Thoracic aorta (tissue), 2 donors: ENCODE data around the gene CIDEB. TPM values are rescaled to one million over a fixed set of nuclear protein-coding genes. Genes with fewer than 3 reads are reported as not detected.

Experiments used
- ATAC-seq: fragments of 150-250 bp; one replicate; pipeline ENCODE4 v1.8.0; 2017; ENCODE audit warnings: low read depth; ENCODE audit not compliant: insufficient number of reproducible peaks, low FRiP score
- DNase-seq: peaks from one replicate; pipeline ENCODE4 v3.0.0-alpha.2; 2020; ENCODE audit warnings: low spot score
- H3K27ac ChIP-seq, 2 donors: fragments of 200-600 bp; sonication (generic); 1 replicate in 1 of 2; 2 replicates in 1 of 2; pipeline ENCODE4 v1.5.1; 2016; ENCODE audit warnings: mild to moderate bottlenecking in 2 of 2, moderate library complexity in 2 of 2
- H3K27me3 ChIP-seq: fragments of 200-600 bp; sonication (generic); replicated peaks from 2 replicates; pipeline ENCODE4 v1.6.0; 2016; ENCODE audit warnings: mild to moderate bottlenecking; ENCODE audit not compliant: insufficient read depth
- H3K36me3 ChIP-seq: fragments of 200-600 bp; sonication (generic); one replicate; pipeline ENCODE4 v1.5.1; 2016
- H3K4me1 ChIP-seq, 2 donors: fragments of 200-600 bp; sonication (generic); 1 replicate in 1 of 2; 2 replicates in 1 of 2; pipeline versions ENCODE4 v1.5.1 to v1.6.0; 2016; ENCODE audit warnings: low read depth in 2 of 2, mild to moderate bottlenecking in 1 of 2; ENCODE audit not compliant: control insufficient read depth in 1 of 2
- H3K4me3 ChIP-seq: fragments of 200-600 bp; sonication (generic); 2 replicates; pipeline ENCODE4 v1.5.1; 2016; ENCODE audit warnings: mild to moderate bottlenecking
- H3K9me3 ChIP-seq: fragments of 200-600 bp; sonication (generic); 2 replicates; pipeline ENCODE4 v1.5.1; 2016
- CTCF ChIP-seq: fragments of 200-600 bp; sonication (generic); IDR thresholded peaks from one replicate; pipeline ENCODE4 v1.5.1; 2019; ENCODE audit warnings: antibody characterized with exemption
- total RNA-seq, 2 donors: library from RNA; depleted of rRNA; stranded (reverse); fragments of >200 nt; gene quantifications; one replicate each; pipeline versions ENCODE4 v1.1.0 to v1.2.3, GENCODE V29; 2016

Gene CIDEB
- total RNA-seq, 2 donors from 2014 or later = 10.9 to 17.3 TPM

DNA sequence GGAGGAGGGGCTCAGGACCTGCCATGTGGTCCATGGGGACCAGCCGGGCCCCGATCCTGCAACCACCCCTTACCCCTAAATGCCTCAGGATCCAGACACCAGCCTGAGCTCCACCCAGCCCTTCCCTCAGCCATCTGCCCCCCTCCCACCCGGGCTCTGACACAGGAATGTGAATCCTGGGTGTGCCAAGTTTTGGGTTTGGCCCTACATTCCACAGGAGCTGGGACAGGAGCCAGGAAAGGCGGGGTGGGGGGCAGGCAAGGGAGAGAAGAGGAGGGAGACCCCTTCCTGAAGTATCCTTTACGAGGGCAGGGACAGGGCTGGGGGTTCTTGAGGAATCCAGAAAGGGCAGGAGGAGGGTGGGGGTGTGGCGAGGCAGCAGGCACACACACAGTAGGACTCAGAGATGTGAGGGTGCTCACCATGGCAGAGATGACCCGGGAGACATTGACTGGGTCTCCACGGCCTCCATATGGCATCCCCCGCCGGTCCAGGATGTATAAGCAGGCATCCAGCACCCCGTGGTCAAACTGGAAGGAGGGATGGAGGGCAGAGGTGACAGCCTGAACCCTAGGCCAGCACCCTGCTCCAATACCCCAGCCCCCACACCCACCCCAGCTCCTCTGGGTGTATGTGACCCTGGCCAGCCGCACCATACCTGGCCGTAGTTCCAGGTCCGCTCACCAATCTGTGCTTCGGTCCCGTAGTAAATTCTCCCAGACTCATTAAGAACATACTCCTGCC, 48.3 kb downstream of the CIDEB start:
- Histone ChIP-seq H3K4me3 (no peak overlapping the region), H3K4me1 (peaks cover 0 to 8% of the 10 kb centered on the region in 2 donors), H3K9me3 (no peaks in the 10 kb centered on the region), H3K27ac (no peak overlapping the region), H3K27me3 (no peaks in the 10 kb centered on the region), H3K36me3 (no peaks in the 10 kb centered on the region)
- DNase-seq (no peak), ATAC-seq (no peak)
- no peak for TF ChIP-seq CTCF

- Histone ChIP-seq H3K9me3 (no peaks in the 10 kb centered on the region), H3K36me3 (no peaks in the 10 kb centered on the region), H3K4me1 (peaks cover 0 to 8% of the 10 kb centered on the region in 2 donors), H3K4me3 (no peak overlapping the region), H3K27me3 (no peaks in the 10 kb centered on the region), H3K27ac (no peak overlapping the region)
- no peak for TF ChIP-seq CTCF
- ATAC-seq (no peak), DNase-seq (no peak)
Observed at GRCh38 chr14:24258548-24259265, 49.1 kb downstream of the CIDEB start.

- Histone ChIP-seq H3K27ac (no peak overlapping the region), H3K36me3 (no peaks in the 10 kb centered on the region), H3K27me3 (no peaks in the 10 kb centered on the region), H3K4me1 (peaks cover 0 to 8% of the 10 kb centered on the region in 2 donors), H3K4me3 (no peak overlapping the region), H3K9me3 (no peaks in the 10 kb centered on the region)
- TF ChIP-seq CTCF = no peak
- DNase-seq (no peak), ATAC-seq (no peak)
Observed at GRCh38 chr14:24258119-24258518, 49.7 kb downstream of the CIDEB start.

GRCh38 chr14:24256960-24257359, 50.8 kb downstream of the CIDEB start:
- no peaks in the 10 kb centered on the region for H3K27me3 ChIP-seq
- no peak overlapping the region for H3K4me3 ChIP-seq
- TF ChIP-seq CTCF = no peak
- ATAC-seq (no peak), DNase-seq (no peak)
- H3K36me3 ChIP-seq = no peaks in the 10 kb centered on the region
- H3K4me1 ChIP-seq = peaks cover 0 to 8% of the 10 kb centered on the region in 2 donors
- H3K9me3 ChIP-seq = no peaks in the 10 kb centered on the region
- no peak overlapping the region for H3K27ac ChIP-seq

GRCh38 chr14:24255931-24256711, 51.7 kb downstream of the CIDEB start:
- Histone ChIP-seq H3K27ac (no peak overlapping the region), H3K27me3 (no peaks in the 10 kb centered on the region), H3K9me3 (no peaks in the 10 kb centered on the region), H3K36me3 (no peaks in the 10 kb centered on the region), H3K4me3 (no peak overlapping the region), H3K4me1 (peaks cover 0 to 8% of the 10 kb centered on the region in 2 donors)
- no peak for TF ChIP-seq CTCF
- ATAC-seq (no peak), DNase-seq (no peak)
